Activated T-cell treated with anti-CD3 and anti-CD28 coated beads for 48 hours (primary cell): ENCODE results near the gene GPD2.
"Not testable (repeated sequence)": the region's sequence is repeated elsewhere in the genome, so short reads cannot be mapped to it uniquely, and the experiment has no call there.

ENCODE experiments used
- DNase-seq: peaks from one replicate; pipeline ENCODE4 v3.0.0-alpha.2; 2020; ENCODE audit warnings: low read depth

GPD2 gene

DNA sequence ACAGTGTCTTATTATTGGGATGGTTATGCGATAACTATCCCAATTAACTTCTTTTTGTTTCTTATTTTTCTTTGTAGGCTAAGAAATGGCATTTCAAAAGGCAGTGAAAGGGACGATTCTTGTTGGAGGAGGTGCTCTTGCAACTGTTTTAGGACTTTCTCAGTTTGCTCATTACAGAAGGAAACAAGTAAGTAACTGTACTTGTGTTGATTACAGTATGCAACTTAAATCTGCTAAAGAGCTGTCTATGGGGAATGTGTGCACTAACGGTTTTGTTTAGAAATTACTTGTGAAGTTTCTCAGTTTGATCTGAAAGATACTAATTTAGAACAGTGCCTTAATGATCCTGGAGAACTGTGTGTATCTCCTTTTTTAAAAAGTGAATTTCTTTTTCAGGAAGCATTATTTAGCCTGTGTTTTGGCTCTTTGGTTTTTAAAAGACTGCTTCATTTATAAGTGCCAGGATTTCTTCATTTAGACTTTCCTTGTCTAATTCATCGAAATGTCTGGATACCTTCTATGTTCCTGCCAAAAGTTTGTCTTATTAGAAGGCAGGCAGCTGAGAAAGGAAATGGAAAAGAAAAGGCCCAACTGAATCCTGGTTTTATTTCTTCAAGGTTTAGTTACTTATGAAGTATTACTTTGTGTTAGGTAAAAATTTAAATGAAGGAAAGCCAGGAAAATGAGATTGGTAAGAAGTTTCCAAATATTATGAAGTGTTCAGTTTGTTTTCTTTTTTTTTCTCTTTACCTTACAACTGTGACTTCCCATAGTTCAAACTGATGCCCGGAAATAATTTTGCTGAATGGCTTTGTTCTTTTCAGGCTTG lies 40.1 kb downstream of the GPD2 start:
- no peak for DNase-seq

DNA sequence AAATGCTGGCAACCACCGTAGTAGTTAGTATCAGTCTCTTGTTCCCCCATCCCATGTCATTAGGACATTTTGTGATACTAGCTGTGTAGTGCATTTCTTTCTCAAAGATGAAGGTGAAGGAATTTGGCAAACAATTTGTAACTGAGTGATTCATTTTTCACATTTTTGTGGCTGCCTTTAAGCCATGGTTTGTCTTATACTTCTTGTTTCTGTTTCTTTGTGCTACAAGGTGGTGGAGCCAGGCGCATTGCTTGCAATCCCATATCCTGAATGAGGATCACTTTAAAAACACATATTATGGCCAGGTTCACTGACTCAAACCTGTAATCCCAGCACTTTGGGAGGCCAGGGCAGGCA lies 40.6 kb downstream of the GPD2 start:
- DNase-seq: no peak

DNA sequence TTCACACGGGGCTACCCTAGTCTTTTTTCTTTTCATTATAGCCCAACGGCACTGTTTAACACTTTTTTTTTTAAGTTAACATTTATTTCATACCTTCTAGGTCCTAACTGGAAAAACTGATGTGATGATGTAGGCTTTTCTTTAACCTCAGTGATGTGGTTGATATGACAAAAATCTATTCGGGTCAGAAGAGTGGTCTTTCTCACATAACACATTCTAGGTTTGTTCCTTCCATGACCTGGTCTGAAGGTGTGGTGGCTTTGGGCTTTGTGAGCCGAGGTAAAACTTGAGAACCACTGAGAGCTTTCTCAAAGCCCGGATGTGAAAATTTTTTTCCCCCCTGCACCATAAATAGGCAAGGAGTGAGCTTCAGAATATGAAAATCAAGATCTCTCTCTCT lies 44.2 kb downstream of the GPD2 start:
- DNase-seq: no peak

DNA sequence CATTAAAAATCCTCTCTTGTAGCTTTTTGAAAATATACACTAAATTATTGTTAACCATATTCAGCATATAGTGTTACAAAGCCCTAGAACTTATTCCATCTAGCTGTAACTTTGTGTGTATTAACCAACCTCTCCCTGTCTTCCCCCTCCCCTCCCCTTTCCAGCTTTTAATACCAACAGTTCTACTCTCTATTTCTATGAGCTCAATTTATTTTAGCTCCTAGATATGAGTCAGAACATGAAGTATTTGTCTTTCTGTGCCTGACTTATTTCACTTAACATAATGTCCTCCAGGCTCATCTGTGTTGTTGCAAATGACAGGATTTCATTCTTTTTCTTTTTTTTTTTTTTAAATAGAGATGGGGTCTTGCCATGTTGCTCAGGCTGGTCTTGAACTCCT lies 45.1 kb downstream of the GPD2 start:
- no peak for DNase-seq

DNA sequence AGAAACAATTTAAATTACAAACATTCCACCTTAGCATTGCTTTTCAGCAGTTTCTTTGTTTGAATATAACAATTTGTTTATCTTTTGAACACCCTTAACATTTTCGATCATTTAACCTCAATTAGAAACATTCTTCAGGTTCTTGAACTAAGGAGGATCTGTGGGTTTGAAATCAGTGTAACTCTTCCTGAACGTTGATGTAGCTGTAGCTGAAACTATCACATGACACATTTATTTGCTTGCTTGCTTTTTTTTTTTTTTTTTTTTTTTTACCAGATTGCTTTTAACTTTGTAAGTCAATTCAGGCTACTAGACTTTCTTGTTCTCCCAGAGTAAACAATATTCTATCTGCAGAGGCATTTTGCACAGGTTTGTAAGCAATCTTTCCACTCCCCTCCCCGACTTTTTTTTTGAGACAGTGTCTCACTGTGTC lies 47.6 kb downstream of the GPD2 start:
- no peak for DNase-seq

DNA sequence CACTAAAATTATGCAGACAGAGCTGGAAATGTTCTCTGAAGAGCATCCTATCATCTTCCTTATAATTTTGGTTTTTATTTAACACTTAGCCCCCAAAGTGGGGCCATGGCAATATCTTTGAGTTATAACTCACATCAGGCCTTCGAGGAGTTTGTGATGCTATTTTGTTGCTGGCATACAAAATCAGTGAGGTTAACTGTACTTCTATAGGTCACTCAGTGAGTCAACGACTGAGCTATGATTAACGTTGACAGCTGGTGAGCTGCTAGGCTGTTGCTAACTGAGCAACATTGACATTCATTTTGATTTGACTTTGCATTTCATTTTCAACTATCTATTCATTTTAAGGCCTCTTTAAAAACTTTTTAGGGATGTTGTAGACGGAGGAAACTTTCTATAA lies 50.0 kb downstream of the GPD2 start:
- no peak for DNase-seq

DNA sequence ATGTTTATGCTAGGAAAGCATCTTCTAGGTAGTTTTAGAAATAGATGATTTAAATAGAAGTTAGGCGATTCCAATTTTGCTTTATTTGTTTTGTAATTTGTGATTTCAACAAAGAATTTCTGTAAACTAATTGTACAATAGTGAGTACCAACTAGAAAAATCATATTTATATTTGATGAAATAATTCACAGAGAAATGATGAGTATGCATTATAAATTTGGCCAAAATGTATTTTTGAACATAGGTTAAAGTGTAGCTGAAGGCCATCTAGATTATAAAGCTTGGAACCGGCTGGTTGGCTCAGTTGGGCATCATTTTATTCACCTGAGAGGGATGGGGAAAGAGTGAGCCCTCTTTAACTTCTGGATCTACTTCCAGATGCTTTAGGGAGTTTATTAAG lies 50.4 kb downstream of the GPD2 start:
- DNase-seq: no peak

DNA sequence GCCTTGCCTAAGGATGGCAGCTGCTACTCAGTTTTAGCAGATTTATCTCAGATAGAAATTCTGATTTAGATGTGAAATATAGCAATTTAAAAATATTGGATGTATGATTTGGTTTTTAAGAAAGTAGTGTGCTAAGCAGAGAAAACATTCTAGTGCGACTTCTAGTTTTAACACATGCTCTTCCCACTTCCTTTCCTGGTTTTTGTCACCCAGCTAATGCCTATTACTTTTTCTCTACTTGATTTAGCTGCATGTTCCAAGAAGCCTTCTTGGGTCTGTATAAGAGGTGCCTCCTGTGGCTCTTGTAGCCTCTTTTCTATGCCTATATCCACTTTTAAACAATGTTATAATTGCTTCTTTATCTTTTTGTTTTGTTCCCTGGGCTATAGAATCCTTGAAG lies 53.0 kb downstream of the GPD2 start:
- DNase-seq: no peak

DNA sequence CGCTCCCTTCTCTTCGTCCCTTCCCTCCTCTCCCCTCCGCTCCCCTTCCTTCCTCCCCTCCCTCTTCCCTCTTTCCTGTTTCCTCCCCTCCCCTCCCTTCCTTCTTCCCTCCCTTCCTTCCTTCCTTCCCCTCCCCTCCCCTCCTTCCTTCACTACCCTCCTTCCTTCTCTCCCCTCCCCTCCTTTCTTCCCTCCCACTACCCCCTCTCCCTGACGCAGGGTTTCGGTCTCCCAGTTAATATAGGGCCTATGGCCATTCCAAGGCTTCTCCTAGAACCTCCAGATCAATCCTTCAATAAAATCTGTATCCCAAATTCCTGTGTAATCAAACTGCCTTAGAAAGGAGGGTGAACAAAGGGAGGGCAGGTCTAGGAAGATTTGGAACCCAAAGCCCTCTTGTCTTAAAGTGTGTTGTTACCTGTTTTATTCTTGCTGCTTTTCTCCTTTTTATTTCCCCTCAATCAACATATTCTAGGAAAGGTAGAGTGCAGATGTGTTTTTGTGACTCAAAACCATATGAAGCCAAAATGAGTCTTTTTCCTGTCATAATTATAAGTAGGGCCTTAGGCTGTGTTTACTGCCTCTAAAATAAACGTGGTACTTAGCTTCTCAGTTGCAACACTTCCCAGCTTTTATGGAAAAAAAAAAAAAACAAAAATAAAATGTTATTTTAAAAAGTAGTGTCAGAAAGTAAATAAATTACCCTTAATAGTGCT lies 53.7 kb downstream of the GPD2 start:
- no peak for DNase-seq

DNA sequence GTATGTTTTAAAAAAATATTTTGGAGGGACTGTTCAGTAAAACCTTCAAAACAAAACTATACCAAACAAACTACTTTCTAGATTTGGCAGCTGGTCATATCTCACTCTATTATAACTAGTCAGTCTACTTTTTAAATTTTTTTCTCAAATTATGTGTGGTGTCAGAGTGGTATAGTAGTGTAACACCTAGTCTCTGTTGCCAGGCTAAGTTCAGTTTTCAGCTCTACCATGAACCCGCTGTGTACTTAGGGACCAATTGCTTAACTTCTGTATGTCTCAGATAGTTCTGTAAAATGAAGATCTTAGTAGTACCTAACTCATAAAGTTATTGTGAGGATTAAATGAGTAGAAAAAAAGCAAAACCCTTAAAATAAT lies 54.3 kb downstream of the GPD2 start:
- no peak for DNase-seq

DNA sequence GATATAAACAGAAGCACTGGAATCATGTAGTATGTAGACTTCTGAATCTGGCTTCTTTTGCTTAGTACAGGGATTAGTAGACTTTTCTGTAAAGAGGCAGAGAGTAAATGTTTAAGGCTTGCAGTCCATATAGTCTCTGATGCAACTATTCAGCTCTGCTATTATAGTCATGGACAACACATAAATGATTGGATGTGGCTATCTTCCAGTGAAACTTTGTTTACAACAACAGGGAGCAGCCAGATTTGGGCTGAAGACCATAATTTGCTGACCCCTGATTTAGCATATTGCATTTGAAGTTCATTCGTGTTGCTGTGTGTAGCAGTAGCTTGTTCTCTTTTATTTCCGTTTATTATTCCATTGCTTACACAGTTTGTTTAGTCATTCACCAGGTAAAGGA lies 55.0 kb downstream of the GPD2 start:
- no peak for DNase-seq

DNA sequence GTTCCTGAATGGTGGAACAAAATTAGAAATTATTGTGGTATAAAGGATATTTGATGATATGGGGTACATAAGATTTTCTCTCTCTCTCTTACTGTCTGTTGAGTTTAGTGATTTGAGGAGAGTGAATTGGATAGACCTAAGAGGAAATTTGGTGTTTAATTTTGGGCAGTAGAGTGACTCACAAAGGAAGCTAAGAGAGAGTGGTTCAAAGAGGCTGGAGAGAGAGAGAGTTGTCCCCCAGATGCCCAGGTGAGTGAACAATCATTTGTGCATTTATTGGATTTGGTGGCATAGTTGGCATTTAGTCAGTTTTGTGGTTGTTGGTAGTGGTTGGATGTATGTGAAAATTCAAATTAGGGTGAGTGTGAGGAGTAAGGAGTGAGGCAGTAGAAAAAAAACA lies 56.8 kb downstream of the GPD2 start:
- DNase-seq: no peak

DNA sequence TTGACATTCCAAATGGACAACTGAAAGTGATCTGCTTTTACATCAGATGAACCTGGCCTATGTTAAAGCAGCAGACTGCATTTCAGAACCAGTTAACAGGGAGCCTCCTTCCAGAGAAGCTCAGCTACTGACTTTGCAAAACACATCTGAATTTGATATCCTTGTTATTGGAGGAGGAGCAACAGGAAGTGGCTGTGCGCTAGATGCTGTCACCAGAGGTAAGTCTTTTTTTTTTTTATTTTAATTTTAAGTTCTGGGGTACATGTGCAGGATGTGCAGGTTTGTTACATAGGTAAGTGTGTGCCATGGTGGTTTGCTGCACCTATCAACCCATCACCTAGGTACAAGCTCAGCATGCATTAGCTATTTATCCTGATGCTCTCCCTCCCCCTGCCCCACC lies 59.8 kb downstream of the GPD2 start:
- not testable (repeated sequence) for DNase-seq

DNA sequence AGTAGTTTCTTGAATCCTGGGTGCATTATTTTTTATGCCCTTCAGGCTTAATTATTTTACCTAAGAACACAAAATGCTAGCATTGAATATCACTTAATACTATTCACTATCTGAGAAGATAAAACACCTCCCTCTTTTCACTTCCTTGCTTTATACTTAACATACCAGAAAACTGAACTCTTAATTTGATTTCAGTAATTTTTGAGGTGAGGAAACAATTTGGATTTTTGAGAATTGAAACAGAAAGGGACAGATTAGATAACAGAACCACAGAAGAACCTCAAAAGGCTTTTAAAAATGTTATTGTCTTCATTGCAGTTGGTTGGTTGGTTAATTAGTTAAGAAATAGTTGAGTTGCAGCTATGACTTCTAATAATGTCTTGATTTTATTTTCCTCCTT lies 69.5 kb downstream of the GPD2 start:
- no peak for DNase-seq

DNA sequence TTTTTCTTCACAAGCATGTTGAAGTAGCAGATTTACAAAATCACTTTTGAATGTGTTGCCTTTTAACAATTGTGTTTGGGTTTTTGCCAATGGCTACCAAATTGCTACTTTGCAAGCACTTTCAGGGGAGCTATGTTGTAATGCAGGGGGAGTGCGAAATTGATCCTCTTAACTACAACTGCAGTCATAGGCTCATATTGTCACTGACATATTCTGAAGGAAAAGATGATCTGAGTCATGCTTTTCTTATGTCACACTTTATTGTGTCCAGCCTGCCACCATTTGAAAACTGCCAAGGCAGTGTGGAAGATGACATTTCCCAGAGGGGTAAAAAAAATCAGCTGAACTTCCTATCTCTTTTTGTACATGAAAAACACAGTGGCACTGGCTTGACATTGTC lies 74.9 kb downstream of the GPD2 start:
- no peak for DNase-seq

DNA sequence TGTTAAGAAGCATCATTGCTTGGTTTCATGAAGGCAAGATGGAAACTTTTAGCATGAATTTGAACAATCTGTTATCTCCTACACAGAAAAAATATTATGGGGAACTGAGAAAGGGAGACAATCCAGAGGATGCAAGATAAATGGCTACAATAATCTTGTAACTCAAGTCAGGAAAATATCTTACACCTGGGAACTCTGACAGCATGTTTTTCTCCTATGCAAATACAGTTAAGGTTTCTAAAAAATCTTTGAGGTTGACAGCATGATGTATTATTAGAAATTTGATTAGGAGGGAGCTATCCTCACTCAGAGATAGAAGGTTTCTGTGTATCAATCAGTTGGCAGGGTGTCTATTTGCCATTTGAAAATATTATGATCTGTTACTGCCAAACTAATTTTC lies 75.6 kb downstream of the GPD2 start:
- no peak for DNase-seq

DNA sequence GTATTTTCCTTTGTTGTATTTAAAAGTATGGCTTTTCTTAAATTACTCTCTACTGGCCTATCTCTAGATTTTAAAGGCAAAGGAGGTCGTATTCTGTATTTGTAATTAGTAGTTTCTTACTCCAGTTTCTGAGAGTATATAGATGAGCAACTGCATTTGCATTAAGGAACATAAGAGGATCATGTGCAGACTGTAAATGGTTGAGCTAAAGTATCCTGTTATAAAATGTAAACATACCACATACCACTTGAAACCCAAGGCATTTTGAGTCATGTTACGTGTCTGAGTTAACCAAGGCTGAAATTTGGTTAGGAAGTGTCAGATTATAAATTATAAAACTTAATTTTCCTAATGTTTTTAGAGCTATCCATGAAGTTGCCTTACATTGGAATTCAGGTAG lies 76.3 kb downstream of the GPD2 start:
- DNase-seq: no peak

DNA sequence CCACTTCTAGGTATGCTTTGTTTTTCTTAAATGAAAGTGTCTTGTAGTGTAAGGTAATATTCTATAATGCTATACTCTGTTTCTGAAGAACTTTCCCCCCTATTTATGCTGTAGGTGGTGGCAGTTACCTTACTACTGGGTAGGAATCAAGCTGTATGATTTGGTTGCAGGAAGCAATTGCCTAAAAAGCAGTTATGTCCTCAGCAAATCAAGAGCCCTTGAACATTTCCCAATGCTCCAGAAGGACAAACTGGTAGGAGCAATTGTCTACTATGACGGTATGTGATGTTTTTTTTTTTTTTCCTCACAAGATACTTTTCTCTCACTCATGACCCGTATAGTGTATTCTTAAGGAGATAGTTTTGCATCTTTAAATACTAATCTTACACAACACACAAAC lies 77.0 kb downstream of the GPD2 start:
- DNase-seq: no peak

DNA sequence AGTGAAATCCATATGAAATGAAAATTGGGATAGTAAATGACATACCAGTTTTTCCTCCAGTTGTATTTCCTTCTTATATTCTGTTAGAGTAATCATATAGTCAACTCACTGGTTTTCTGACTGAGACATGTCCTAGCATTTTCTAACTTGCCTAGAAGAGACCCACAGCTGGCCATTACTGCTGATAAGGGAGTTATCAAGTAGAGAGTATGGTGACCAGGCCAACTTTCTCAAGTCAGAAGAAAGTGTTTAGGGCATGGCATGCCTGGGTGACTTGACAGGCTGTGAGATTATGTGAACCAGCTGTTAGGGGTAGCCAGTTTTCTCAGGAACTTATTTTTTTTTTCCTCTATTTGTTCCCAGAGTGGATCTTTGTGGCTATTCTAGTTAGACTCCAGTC lies 81.2 kb downstream of the GPD2 start:
- DNase-seq: no peak

DNA sequence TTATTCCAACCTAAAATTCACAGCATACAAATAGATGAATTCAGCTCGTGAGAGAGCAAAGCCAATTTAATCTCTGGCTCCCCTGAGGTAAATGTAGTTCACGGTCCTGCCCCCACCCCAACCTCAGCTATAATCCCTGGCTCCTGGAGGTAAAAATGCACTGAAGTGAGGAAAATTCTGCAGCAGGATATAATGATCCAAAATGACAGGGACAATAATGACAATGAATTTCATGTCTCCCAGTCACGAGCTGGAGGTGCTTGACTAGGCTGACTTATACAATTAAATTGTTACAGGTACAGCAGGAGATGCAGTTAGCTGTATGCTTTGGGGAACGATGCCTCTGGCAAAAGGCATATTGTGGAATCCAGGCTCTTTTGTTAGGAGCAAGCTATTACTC lies 82.0 kb downstream of the GPD2 start:
- no peak for DNase-seq

DNA sequence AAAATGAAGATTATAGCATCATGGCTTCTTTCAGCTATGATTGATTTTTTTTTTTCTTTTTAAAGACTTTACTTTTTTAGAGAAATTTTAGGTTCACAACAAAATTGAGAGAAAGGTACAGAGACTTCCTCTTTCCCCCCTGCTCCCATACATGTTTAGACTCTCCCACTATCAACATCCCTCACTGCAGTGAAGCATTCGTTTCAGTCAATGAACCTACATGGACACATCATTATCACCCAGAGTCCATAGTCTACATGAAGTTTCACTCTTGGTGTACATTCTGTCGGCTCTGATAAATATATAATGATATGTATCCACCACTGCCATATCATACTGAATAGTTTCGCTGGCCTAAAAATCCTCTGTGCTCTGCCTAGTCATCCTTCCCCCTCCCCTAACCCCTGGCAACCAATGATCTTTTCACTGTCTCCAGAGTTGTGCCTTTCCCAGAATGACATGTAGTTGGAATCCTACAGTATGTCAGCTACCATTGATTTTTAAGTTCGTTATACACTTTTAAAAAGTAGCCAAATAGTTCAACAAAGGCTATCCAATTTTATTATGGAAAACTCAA lies 86.8 kb downstream of the GPD2 start:
- no peak for DNase-seq

DNA sequence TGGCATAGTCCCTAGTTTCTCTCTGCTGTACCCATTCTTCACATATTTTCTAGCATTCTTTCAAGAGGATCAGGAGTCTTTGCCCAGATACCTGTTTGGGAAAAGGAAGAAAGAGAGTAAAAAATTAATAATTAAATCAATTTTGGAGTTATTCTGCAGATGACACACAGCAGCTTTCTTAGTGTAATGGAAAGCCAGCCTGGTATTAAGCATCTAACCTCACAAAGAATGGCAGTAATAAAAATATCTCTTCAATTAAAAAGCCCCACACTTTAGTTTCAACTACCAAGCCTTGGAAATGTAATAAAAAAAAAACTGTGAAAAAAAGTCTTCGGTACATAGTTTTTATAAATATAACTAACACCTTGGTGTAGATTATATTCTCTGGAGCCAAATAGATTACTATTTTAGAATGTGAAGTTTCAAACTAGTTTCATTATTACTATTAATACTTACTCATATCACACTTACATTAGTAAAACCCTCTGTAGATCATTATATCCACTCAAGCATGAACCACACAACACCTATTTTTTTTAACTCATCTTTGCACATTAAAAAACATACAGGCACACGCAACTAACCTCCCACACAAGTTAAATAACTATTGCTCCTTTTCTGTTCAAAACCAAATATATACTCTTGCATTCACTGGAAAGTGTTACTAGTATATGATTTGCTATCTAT lies 90.9 kb downstream of the GPD2 start:
- no peak for DNase-seq

DNA sequence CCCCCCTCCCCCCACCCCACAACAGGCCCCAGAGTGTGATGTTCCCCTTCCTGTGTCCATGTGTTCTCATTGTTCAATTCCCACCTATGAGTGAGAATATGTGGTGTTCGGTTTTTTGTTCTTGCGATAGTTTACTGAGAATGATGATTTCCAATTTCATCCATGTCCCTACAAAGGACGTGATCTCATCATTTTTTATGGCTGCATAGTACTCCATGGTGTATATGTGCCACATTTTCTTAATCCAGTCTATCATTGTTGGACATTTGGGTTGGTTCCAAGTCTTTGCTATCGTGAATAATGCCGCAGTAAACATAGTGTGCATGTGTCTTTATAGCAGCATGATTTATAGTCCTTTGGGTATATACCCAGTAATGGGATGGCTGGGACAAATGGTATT lies 92.4 kb downstream of the GPD2 start:
- not testable (repeated sequence) for DNase-seq
